HEK293 (cell line): ENCODE results near the gene PILRA.

Source experiments
- BCL6B ChIP-seq: fragments of 450-650 bp; formaldehyde crosslinking; IDR thresholded peaks from 2 replicates; pipeline ENCODE4 v1.5.1; 2017; ENCODE audit warnings: missing biosample characterization, missing genetic modification characterization
- KLF17 ChIP-seq: fragments of 450-650 bp; formaldehyde crosslinking; IDR thresholded peaks from 2 replicates; pipeline ENCODE4 v1.5.1; 2016; ENCODE audit warnings: missing biosample characterization, missing genetic modification characterization
- KLF8 ChIP-seq: fragments of 450-650 bp; formaldehyde crosslinking; IDR thresholded peaks from 2 replicates; pipeline ENCODE4 v1.5.1; 2016; ENCODE audit warnings: missing biosample characterization, missing genetic modification characterization
- KLF9 ChIP-seq: fragments of 450-650 bp; formaldehyde crosslinking; IDR thresholded peaks from 2 replicates; pipeline ENCODE4 v1.5.1; 2016; ENCODE audit warnings: missing biosample characterization, missing genetic modification characterization, low read depth
- SP3 ChIP-seq: fragments of 450-650 bp; formaldehyde crosslinking; IDR thresholded peaks from 2 replicates; pipeline ENCODE4 v1.5.1; 2016; ENCODE audit warnings: missing biosample characterization, missing genetic modification characterization
- YY2 ChIP-seq: fragments of 450-650 bp; formaldehyde crosslinking; IDR thresholded peaks from 2 replicates; pipeline ENCODE4 v1.5.1; 2016; ENCODE audit warnings: missing biosample characterization, missing genetic modification characterization
- ZBTB1 ChIP-seq: fragments of 450-650 bp; formaldehyde crosslinking; IDR thresholded peaks from 2 replicates; pipeline ENCODE4 v1.5.1; 2016; ENCODE audit warnings: missing biosample characterization, missing genetic modification characterization
- ZBTB26 ChIP-seq: fragments of 450-650 bp; formaldehyde crosslinking; optimal IDR thresholded peaks from 2 replicates; pipeline ENCODE3; 2016; ENCODE audit warnings: missing biosample characterization, mild to moderate bottlenecking, missing genetic modification characterization
- ZBTB7A ChIP-seq: fragments of 450-650 bp; formaldehyde crosslinking; IDR thresholded peaks from 2 replicates; pipeline ENCODE4 v1.5.1; 2016; ENCODE audit warnings: low read depth, missing biosample characterization, missing genetic modification characterization
- ZBTB8A ChIP-seq: fragments of 450-650 bp; formaldehyde crosslinking; IDR thresholded peaks from 2 replicates; pipeline ENCODE4 v1.5.1; 2016; ENCODE audit warnings: missing biosample characterization, missing genetic modification characterization
- ZFP37 ChIP-seq: fragments of 450-650 bp; formaldehyde crosslinking; IDR thresholded peaks from 2 replicates; pipeline ENCODE4 v1.5.1; 2016; ENCODE audit warnings: missing biosample characterization, missing genetic modification characterization
- ZIC2 ChIP-seq: fragments of 450-650 bp; formaldehyde crosslinking; IDR thresholded peaks from 2 replicates; pipeline ENCODE4 v1.5.1; 2016; ENCODE audit warnings: missing biosample characterization, missing genetic modification characterization
- ZNF10 ChIP-seq: fragments of 450-650 bp; formaldehyde crosslinking; IDR thresholded peaks from 2 replicates; pipeline ENCODE4 v1.5.1; 2017; ENCODE audit warnings: missing biosample characterization, missing genetic modification characterization
- ZNF24 ChIP-seq: fragments of 450-650 bp; formaldehyde crosslinking; IDR thresholded peaks from 2 replicates; pipeline ENCODE4 v1.5.1; 2016; ENCODE audit warnings: missing biosample characterization, missing genetic modification characterization
- ZNF423 ChIP-seq: fragments of 450-650 bp; formaldehyde crosslinking; IDR thresholded peaks from 2 replicates; pipeline ENCODE4 v1.5.1; 2016; ENCODE audit warnings: missing biosample characterization, missing genetic modification characterization
- ZNF501 ChIP-seq: fragments of 450-650 bp; formaldehyde crosslinking; IDR thresholded peaks from 2 replicates; pipeline ENCODE4 v1.5.1; 2016; ENCODE audit warnings: missing biosample characterization, missing genetic modification characterization
- ZNF600 ChIP-seq: fragments of 450-650 bp; formaldehyde crosslinking; IDR thresholded peaks from 2 replicates; pipeline ENCODE4 v1.5.1; 2016; ENCODE audit warnings: missing biosample characterization, missing genetic modification characterization
- ZNF654 ChIP-seq: fragments of 450-650 bp; formaldehyde crosslinking; IDR thresholded peaks from 2 replicates; pipeline ENCODE4 v1.5.1; 2016; ENCODE audit warnings: low read depth, missing biosample characterization, missing genetic modification characterization
- ZNF777 ChIP-seq: fragments of 450-650 bp; formaldehyde crosslinking; IDR thresholded peaks from 2 replicates; pipeline ENCODE4 v1.5.1; 2017; ENCODE audit warnings: missing biosample characterization, missing genetic modification characterization, borderline replicate concordance
- ZNF843 ChIP-seq: fragments of 450-650 bp; formaldehyde crosslinking; IDR thresholded peaks from 2 replicates; pipeline ENCODE4 v1.5.1; 2016; ENCODE audit warnings: missing biosample characterization, missing genetic modification characterization
- ZSCAN30 ChIP-seq: fragments of 450-650 bp; IDR thresholded peaks from 2 replicates; pipeline ENCODE4 v1.5.1; 2018; ENCODE audit warnings: missing biosample characterization, mild to moderate bottlenecking, missing genetic modification characterization, moderate library complexity
- ZXDB ChIP-seq: fragments of 450-650 bp; formaldehyde crosslinking; IDR thresholded peaks from 2 replicates; pipeline ENCODE4 v1.5.1; 2016; ENCODE audit warnings: missing biosample characterization, missing genetic modification characterization
- TF ChIP-seq, protein P1 (sequence below): fragments of 450-650 bp; formaldehyde crosslinking; IDR thresholded peaks from 2 replicates; pipeline ENCODE4 v1.5.1; 2016; ENCODE audit warnings: missing biosample characterization, missing genetic modification characterization
- TF ChIP-seq, protein P2 (sequence below): fragments of 450-650 bp; formaldehyde crosslinking; IDR thresholded peaks from 2 replicates; pipeline ENCODE4 v1.5.1; 2017; ENCODE audit warnings: missing biosample characterization, missing genetic modification characterization
- TF ChIP-seq, protein P3 (sequence below): fragments of 450-650 bp; formaldehyde crosslinking; conservative IDR thresholded peaks from 2 replicates; pipeline ENCODE4 v1.5.1; 2016; ENCODE audit warnings: low read depth, missing biosample characterization, missing genetic modification characterization

PILRA gene

DNA sequence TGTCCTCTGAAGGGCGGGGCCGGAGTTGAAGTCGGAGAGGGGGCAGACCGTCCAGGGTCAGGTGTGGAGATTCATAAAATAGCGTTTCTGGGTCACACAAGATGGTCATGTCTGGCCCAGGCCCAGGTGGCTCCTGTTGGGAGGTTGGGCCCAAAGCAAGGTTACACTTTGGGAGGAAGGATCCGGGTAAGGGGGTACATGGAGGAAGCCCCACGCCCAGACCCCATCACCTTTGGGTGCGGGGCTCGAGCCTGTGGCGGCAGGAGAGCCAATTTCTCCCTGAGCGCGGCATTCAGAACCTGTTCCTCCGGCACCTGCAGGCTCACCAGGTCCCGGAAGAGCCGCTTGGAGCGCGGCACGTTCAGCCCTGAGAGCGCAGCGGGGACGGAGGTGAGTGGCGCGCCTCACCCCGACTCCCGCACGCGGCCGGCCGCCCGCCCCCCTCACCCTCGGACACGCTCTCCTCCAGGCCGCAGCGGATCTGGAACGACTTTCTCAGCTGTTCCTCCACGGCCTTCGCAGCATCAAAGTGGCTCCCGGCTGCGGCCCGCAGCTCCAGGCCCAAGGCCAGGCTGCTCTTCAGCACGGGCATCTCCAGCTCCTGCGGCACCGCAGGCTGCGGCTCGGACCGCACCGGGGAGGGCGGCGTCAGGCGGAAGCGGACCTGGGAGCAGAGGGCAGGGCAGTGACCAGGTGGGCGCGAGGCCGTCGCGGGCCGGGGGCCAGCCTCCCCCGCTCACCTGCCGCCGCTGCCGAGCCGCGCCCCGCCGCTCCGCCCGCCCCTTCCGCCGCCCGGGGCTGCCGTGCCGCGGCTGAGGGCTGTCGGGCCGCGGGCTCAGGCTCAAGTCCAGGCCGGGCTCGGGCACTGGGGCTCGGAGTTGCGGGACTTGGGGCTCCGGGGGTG, 62.4 kb downstream of the PILRA start (continued):
- TF ChIP-seq ZBTB1 (tag by site-specific recombination): peak; percentile 80; the same call in 1 of the 2 replicates
- 0 out of 2 replicates have a peak, but pooled peaks have one; percentile 14 for TF ChIP-seq SP3
- peak; percentile 27; the same call in 1 of the 2 replicates for TF ChIP-seq KLF17 (tag by site-specific recombination)
- TF ChIP-seq ZNF501 (tag by site-specific recombination): peak; percentile 63
- TF ChIP-seq ZIC2 (tag by site-specific recombination): peak; percentile 78
- TF ChIP-seq ZNF777 (tag by site-specific recombination): no peak
- TF ChIP-seq, protein P1, sequence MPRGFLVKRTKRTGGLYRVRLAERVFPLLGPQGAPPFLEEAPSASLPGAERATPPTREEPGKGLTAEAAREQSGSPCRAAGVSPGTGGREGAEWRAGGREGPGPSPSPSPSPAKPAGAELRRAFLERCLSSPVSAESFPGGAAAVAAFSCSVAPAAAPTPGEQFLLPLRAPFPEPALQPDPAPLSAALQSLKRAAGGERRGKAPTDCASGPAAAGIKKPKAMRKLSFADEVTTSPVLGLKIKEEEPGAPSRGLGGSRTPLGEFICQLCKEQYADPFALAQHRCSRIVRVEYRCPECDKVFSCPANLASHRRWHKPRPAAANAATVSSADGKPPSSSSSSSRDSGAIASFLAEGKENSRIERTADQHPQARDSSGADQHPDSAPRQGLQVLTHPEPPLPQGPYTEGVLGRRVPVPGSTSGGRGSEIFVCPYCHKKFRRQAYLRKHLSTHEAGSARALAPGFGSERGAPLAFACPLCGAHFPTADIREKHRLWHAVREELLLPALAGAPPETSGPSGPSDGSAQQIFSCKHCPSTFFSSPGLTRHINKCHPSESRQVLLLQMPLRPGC (tag by site-specific recombination): peak; percentile 16; the same call in 1 of the 2 replicates
- peak; percentile 58; the same call in 1 of the 2 replicates for TF ChIP-seq ZBTB7A (tag by site-specific recombination)
- peak; percentile 54; the same call in 1 of the 2 replicates for TF ChIP-seq KLF8 (tag by site-specific recombination)
- no peak for TF ChIP-seq YY2 (tag by site-specific recombination)
- TF ChIP-seq ZNF843 (tag by site-specific recombination): no peak; the same call in 1 of the 2 replicates
- TF ChIP-seq, protein P2, sequence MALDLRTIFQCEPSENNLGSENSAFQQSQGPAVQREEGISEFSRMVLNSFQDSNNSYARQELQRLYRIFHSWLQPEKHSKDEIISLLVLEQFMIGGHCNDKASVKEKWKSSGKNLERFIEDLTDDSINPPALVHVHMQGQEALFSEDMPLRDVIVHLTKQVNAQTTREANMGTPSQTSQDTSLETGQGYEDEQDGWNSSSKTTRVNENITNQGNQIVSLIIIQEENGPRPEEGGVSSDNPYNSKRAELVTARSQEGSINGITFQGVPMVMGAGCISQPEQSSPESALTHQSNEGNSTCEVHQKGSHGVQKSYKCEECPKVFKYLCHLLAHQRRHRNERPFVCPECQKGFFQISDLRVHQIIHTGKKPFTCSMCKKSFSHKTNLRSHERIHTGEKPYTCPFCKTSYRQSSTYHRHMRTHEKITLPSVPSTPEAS: no peak
- TF ChIP-seq, protein P3, sequence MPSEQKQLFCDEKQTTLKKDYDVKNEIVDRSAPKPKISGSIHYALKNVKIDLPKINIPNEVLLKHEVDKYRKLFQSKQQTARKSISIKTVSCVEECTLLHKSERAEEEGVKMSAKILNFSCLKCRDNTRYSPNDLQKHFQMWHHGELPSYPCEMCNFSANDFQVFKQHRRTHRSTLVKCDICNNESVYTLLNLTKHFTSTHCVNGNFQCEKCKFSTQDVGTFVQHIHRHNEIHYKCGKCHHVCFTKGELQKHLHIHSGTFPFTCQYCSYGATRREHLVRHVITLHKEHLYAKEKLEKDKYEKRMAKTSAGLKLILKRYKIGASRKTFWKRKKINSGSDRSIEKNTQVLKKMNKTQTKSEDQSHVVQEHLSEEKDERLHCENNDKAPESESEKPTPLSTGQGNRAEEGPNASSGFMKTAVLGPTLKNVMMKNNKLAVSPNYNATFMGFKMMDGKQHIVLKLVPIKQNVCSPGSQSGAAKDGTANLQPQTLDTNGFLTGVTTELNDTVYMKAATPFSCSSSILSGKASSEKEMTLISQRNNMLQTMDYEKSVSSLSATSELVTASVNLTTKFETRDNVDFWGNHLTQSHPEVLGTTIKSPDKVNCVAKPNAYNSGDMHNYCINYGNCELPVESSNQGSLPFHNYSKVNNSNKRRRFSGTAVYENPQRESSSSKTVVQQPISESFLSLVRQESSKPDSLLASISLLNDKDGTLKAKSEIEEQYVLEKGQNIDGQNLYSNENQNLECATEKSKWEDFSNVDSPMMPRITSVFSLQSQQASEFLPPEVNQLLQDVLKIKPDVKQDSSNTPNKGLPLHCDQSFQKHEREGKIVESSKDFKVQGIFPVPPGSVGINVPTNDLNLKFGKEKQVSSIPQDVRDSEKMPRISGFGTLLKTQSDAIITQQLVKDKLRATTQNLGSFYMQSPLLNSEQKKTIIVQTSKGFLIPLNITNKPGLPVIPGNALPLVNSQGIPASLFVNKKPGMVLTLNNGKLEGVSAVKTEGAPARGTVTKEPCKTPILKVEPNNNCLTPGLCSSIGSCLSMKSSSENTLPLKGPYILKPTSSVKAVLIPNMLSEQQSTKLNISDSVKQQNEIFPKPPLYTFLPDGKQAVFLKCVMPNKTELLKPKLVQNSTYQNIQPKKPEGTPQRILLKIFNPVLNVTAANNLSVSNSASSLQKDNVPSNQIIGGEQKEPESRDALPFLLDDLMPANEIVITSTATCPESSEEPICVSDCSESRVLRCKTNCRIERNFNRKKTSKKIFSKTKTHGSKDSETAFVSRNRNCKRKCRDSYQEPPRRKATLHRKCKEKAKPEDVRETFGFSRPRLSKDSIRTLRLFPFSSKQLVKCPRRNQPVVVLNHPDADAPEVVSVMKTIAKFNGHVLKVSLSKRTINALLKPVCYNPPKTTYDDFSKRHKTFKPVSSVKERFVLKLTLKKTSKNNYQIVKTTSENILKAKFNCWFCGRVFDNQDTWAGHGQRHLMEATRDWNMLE: no peak
- no peak for TF ChIP-seq BCL6B
- TF ChIP-seq ZXDB (tag by site-specific recombination): peak; percentile 37
- peak; percentile 58; the same call in 1 of the 2 replicates for TF ChIP-seq ZSCAN30 (tag by site-specific recombination)
- TF ChIP-seq ZNF600: peak; percentile 97; the same call in 1 of the 2 replicates
- peak; percentile 90; the same call in 1 of the 2 replicates for TF ChIP-seq ZFP37
- TF ChIP-seq KLF9 (tag by site-specific recombination): peak; percentile 34
- TF ChIP-seq ZNF24 (tag by site-specific recombination): 0 out of 2 replicates have a peak, but pooled peaks have one; percentile 51
- peak; percentile 77 for TF ChIP-seq ZNF423 (tag by site-specific recombination)
- TF ChIP-seq ZNF654 (tag by site-specific recombination): no peak
- 0 out of 2 replicates have a peak, but pooled peaks have one; percentile 11 for TF ChIP-seq ZBTB8A (tag by site-specific recombination)
- TF ChIP-seq ZBTB26 (tag by site-specific recombination): peak; percentile 99
- TF ChIP-seq ZNF10: 0 out of 2 replicates have a peak, but pooled peaks have one; percentile 12
